GM20000 (cell line): ENCODE results near the gene RAD54L.

Source experiments
- DNase-seq: peaks from one replicate; pipeline ENCODE4 v3.0.0; 2012; ENCODE audit warnings: low spot score
- CTCF ChIP-seq: IDR thresholded peaks from 2 replicates; pipeline ENCODE4 v1.5.1; 2012; ENCODE audit warnings: mild to moderate bottlenecking, control low read depth; ENCODE audit errors: extremely low read depth, missing control alignments

Gene RAD54L

DNA sequence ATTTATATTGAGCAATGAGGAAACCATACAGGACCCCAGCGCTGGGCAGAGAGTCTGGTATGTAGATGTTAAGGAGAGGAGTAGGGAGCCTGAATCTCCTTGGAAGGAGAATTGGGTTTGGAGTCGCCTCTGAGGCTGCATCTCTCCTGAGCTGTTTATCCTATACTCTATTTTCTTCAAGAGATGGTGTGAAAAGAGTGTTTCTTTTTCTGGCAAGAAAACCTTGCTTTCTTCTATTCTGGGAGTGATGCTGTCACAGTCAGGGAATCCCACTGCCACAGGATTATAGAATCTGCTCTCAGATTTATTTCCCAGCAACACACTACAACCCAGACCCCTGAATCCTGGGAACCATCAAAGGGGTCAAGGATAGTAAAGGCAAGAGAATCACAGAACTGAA is 41.2 kb upstream of the RAD54L start:
- DNase-seq = no peak
- no peak for TF ChIP-seq CTCF

GRCh38 chr1:46210561-46210960 is 37.0 kb upstream of the RAD54L start:
- no peak for DNase-seq
- TF ChIP-seq CTCF = no peak

DNA sequence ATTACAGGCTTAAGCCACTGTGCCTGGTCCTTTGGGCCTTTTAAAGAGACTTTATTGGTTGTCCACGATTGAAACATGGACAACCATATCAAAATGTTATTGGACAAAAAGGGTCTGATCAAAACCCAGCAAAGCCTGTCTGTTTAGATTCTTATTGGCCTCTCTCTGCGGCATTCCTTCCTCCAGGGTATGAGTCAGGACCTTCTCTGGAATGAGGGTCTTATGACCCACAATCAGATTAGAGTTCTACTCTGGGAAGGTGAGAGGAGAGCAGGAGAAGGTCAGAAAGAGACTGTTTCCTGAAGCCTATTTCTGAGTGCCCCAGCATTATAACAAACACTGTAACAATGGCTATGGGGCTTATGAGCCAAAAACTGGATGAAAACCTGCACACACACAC is 36.5 kb upstream of the RAD54L start:
- TF ChIP-seq CTCF = no peak

GRCh38 chr1:46215504-46215903 is 32.1 kb upstream of the RAD54L start:
- no peak for DNase-seq
- no peak for TF ChIP-seq CTCF

More for the DNA sequence above, 36.5 kb upstream of the RAD54L start:
- DNase-seq = no peak

- DNase-seq = no peak
- TF ChIP-seq CTCF = no peak
Observed at GRCh38 chr1:46218443-46218842, 29.1 kb upstream of the RAD54L start.

GRCh38 chr1:46219551-46220520 is 27.7 kb upstream of the RAD54L start:
- no peak for TF ChIP-seq CTCF
- no peak for DNase-seq

- TF ChIP-seq CTCF = no peak
- no peak for DNase-seq
Observed at GRCh38 chr1:46220808-46221207, 26.8 kb upstream of the RAD54L start.
